MCF 10A (cell line): Measurements from ENCODE around the gene MRNIP. TPM values are rescaled to one million over a fixed set of nuclear protein-coding genes. Genes with fewer than 3 reads are reported as not detected.
"Not testable (repeated sequence)": the region's sequence is repeated elsewhere in the genome, so short reads cannot be mapped to it uniquely, and the experiment has no call there.

Source experiments
- BruUV-seq: library from RNA; stranded (reverse); fragments of 400-500 nt; replicated peaks from 2 replicates; lab custom pipeline; 2021; lab: Mats Ljungman, UMichigan
- CTCF ChIA-PET: fragments of 300-600 bp; sonication (Branson Sonifier 250); formaldehyde crosslinking; extraction: SDS; loops from one replicate; lab custom pipeline; 2021; ENCODE audit warnings: antibody characterized with exemption, inconsistent platforms; lab: Yijun Ruan, JAX
- POLR2A ChIA-PET: fragments of 300-600, 350-650 bp; sonication (Branson Sonifier 250); formaldehyde crosslinking; extraction: SDS; loops from one replicate; lab custom pipeline; 2020; ENCODE audit warnings: antibody characterized with exemption, inconsistent platforms; lab: Yijun Ruan, JAX
- DNase-seq: peaks from one replicate; pipeline ENCODE4 v3.0.0-alpha.2; 2018; ENCODE audit not compliant: unreplicated experiment
- H3K27ac Mint-ChIP-seq: one replicate; pipeline ENCODE4 v1.8.0; 2022; ENCODE audit warnings: mild to moderate bottlenecking, low read depth, mixed read lengths; ENCODE audit not compliant: unreplicated experiment
- H3K27me3 Mint-ChIP-seq: one replicate; pipeline ENCODE4 v1.8.0; 2022; ENCODE audit warnings: mixed read lengths; ENCODE audit not compliant: insufficient read depth, unreplicated experiment
- H3K36me3 Mint-ChIP-seq: one replicate; pipeline ENCODE4 v1.8.0; 2022; ENCODE audit warnings: mild to moderate bottlenecking, moderate library complexity, mixed read lengths; ENCODE audit not compliant: insufficient read depth, unreplicated experiment
- H3K4me1 Mint-ChIP-seq: one replicate; pipeline ENCODE4 v1.8.0; 2022; ENCODE audit warnings: mixed read lengths; ENCODE audit not compliant: insufficient read depth, unreplicated experiment
- H3K4me3 Mint-ChIP-seq: one replicate; pipeline ENCODE4 v1.8.0; 2022; ENCODE audit warnings: mild to moderate bottlenecking, moderate library complexity, mixed read lengths; ENCODE audit not compliant: unreplicated experiment
- H3K9me3 Mint-ChIP-seq: one replicate; pipeline ENCODE4 v1.8.0; 2022; ENCODE audit warnings: mixed read lengths; ENCODE audit not compliant: unreplicated experiment
- intact Hi-C: fragments of 100-400 bp; cut with micrococcal nuclease; formaldehyde crosslinking; loops from 2 replicates; pipeline ENCODE4 v1.14.1; 2022
- total RNA-seq: library from RNA; stranded (reverse); gene quantifications from 2 replicates; pipeline ENCODE4 v1.2.3, GENCODE V29; 2022
- TF ChIP-seq, protein P1 (sequence below): fragments of 200-600 bp; IDR thresholded peaks from one replicate; pipeline ENCODE4 v1.8.0; 2022; ENCODE audit warnings: antibody characterized with exemption, mild to moderate bottlenecking; ENCODE audit not compliant: unreplicated experiment

Gene MRNIP
- total RNA-seq, 1 experiment from 2014 or later: 42.8 TPM

GRCh38 chr5:179872828-179873575 is 14.4 kb upstream of the MRNIP start:
- intact Hi-C loops: no loop called here
- no peaks in the 10 kb centered on the region for H3K9me3 Mint-ChIP-seq
- ChIA-PET CTCF (interaction anchor here (0.5 to 1.8 kb wide), 3 partner anchors 9 to 22 kb away, joined by 3 to 11 read pairs (median 6); partner anchors contain the start of gene MRNIP), POLR2A (interaction anchor here (0.8 kb wide), 1 partner anchor 10 kb away, joined by 3 read pairs; no protein-coding TSS in a partner anchor)
- no peak overlapping the region for H3K4me3 Mint-ChIP-seq
- H3K36me3 Mint-ChIP-seq: peaks cover 76% of the 10 kb centered on the region
- no peak for DNase-seq
- no peaks in the 10 kb centered on the region for H3K4me1 Mint-ChIP-seq
- no TSS peak for BruUV-seq
- TF ChIP-seq, protein P1, sequence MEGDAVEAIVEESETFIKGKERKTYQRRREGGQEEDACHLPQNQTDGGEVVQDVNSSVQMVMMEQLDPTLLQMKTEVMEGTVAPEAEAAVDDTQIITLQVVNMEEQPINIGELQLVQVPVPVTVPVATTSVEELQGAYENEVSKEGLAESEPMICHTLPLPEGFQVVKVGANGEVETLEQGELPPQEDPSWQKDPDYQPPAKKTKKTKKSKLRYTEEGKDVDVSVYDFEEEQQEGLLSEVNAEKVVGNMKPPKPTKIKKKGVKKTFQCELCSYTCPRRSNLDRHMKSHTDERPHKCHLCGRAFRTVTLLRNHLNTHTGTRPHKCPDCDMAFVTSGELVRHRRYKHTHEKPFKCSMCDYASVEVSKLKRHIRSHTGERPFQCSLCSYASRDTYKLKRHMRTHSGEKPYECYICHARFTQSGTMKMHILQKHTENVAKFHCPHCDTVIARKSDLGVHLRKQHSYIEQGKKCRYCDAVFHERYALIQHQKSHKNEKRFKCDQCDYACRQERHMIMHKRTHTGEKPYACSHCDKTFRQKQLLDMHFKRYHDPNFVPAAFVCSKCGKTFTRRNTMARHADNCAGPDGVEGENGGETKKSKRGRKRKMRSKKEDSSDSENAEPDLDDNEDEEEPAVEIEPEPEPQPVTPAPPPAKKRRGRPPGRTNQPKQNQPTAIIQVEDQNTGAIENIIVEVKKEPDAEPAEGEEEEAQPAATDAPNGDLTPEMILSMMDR: no peak
- no peaks in the 10 kb centered on the region for H3K27me3 Mint-ChIP-seq
- H3K27ac Mint-ChIP-seq: no peak overlapping the region

DNA sequence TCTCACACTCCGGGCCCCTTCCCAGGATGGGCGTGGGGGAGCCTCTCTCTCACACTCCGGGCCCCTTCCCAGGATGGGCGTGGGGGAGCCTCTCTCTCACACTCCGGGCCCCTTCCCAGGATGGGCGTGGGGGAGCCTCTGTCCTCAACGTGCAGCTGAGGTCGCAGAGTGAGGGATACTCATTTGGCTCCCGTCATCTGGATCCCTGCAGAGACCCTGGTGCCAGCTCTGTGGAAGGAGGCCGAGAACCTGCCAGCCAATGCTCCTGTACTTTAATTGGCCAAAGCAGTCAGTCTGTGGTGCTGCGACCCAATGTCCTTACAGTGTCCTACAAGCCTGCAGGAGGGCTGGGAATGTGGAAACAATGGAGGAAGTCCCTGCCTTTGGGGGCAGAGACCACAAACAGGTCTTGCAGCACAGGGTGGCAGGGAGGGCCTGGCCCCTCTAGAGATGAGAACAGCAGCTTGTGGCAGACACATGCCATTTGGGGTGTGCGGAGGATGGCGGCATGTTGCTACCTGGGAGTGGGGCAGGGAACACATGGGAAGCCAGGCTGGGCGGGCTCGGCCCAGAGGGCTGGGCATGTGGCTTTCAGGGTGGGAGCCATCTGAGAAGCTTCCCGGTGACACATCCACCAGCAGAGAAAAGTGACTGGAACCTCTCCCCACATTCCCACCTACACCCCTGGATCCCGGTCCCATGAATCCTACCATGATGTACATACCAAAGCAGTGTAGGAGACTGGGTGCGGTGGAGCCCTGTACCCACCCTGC is 13.6 kb upstream of the MRNIP start:
- H3K9me3 Mint-ChIP-seq: no peaks in the 10 kb centered on the region
- H3K27me3 Mint-ChIP-seq: no peaks in the 10 kb centered on the region
- no peak overlapping the region for H3K4me3 Mint-ChIP-seq
- peaks cover 77% of the 10 kb centered on the region for H3K36me3 Mint-ChIP-seq
- TF ChIP-seq, protein P1: no peak
- H3K4me1 Mint-ChIP-seq: no peaks in the 10 kb centered on the region
- ChIA-PET CTCF (interaction anchor here (1.8 kb wide), 1 partner anchor 10 kb away, joined by 11 read pairs; no protein-coding TSS in a partner anchor), POLR2A (interaction anchor here (0.8 to 3.2 kb wide), 2 partner anchors 11 kb away, joined by 3 to 18 read pairs; no protein-coding TSS in a partner anchor)
- no peak for DNase-seq
- H3K27ac Mint-ChIP-seq: no peak overlapping the region
- BruUV-seq: no TSS peak
- intact Hi-C loops: no loop called here

DNA sequence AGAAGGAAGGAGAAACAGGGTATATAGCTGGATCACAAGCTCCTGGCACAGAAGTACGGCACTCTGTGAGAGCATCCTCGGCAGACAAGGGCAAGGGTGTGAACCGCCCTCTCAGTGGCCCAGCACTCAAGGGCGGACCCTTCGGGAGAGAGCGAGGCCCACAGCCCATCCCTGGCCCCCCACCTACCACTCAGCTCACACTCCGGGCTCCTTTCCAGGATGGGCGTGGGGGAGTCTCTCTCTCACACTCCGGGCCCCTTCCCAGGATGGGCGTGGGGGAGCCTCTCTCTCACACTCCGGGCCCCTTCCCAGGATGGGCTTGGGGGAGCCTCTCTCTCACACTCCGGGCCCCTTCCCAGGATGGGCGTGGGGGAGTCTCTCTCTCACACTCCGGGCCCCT is 12.9 kb upstream of the MRNIP start:
- ChIA-PET POLR2A (interaction anchor here (1.0 to 3.2 kb wide), 4 partner anchors 10 to 1320 kb away, joined by 3 to 18 read pairs (median 4); partner anchors contain the start of gene MRNIP), CTCF (interaction anchor here (0.6 kb wide), 1 partner anchor 172 kb away, joined by 3 read pairs; no protein-coding TSS in a partner anchor)
- intact Hi-C loops, H3K4me1 Mint-ChIP-seq, H3K9me3 Mint-ChIP-seq, DNase-seq, BruUV-seq, H3K4me3 Mint-ChIP-seq, H3K27me3 Mint-ChIP-seq, H3K27ac Mint-ChIP-seq: not testable (repeated sequence)
- H3K36me3 Mint-ChIP-seq: peaks cover 77% of the 10 kb centered on the region

GRCh38 chr5:179870952-179871351 is 12.3 kb upstream of the MRNIP start:
- intact Hi-C loops: no loop called here
- H3K27ac Mint-ChIP-seq: no peak overlapping the region
- H3K36me3 Mint-ChIP-seq: peaks cover 79% of the 10 kb centered on the region
- no peak overlapping the region for H3K4me3 Mint-ChIP-seq
- POLR2A ChIA-PET: interaction anchor here (1.0 to 3.2 kb wide), 4 partner anchors 9 to 1321 kb away, joined by 3 to 18 read pairs (median 4); partner anchors contain the start of gene MRNIP
- no peaks in the 10 kb centered on the region for H3K27me3 Mint-ChIP-seq
- CTCF ChIA-PET: interaction anchor here (0.6 kb wide), 1 partner anchor 172 kb away, joined by 3 read pairs; no protein-coding TSS in a partner anchor
- no TSS peak for BruUV-seq
- H3K4me1 Mint-ChIP-seq: no peaks in the 10 kb centered on the region
- no peaks in the 10 kb centered on the region for H3K9me3 Mint-ChIP-seq
- DNase-seq: no peak
- TF ChIP-seq, protein P1: no peak
